Activated naive CD8-positive, alpha-beta T cell treated with anti-CD3 and anti-CD28 coated beads for 36 hours (primary cell): ENCODE results near the gene TPRX1. TPM values are rescaled to one million over a fixed set of nuclear protein-coding genes. Genes with fewer than 3 reads are reported as not detected.
A peak's percentile ranks its signal among the peaks of the same experiment; 100 is the strongest.
"Not testable (repeated sequence)": the region's sequence is repeated elsewhere in the genome, so short reads cannot be mapped to it uniquely, and the experiment has no call there.

Experiments used
- DNase-seq: peaks from one replicate; pipeline ENCODE4 v3.0.0; 2021
- H3K27ac Mint-ChIP-seq: one replicate; pipeline ENCODE4 v1.8.0; 2022; ENCODE audit warnings: mild to moderate bottlenecking, moderate library complexity, mixed read lengths
- H3K27me3 Mint-ChIP-seq: one replicate; pipeline ENCODE4 v1.8.0; 2022; ENCODE audit warnings: mild to moderate bottlenecking, mixed read lengths
- H3K36me3 Mint-ChIP-seq: one replicate; pipeline ENCODE4 v1.8.0; 2021; ENCODE audit warnings: mild to moderate bottlenecking, mixed read lengths
- H3K4me1 Mint-ChIP-seq: one replicate; pipeline ENCODE4 v1.8.0; 2021; ENCODE audit warnings: mixed read lengths
- H3K4me3 Mint-ChIP-seq: one replicate; pipeline ENCODE4 v1.8.0; 2022; ENCODE audit warnings: mild to moderate bottlenecking, moderate library complexity, mixed read lengths
- H3K9me3 Mint-ChIP-seq: one replicate; pipeline ENCODE4 v1.8.0; 2022; ENCODE audit warnings: mixed read lengths
- total RNA-seq, 2 experiments: library from RNA; stranded (reverse); gene quantifications; one replicate each; pipeline ENCODE4 v1.2.3, GENCODE V29; 2021

TPRX1 gene
- total RNA-seq, 2 experiments from 2014 or later: not detected

- H3K27ac Mint-ChIP-seq: no peak overlapping the region
- no peaks in the 10 kb centered on the region for H3K4me1 Mint-ChIP-seq
- no peak overlapping the region for H3K4me3 Mint-ChIP-seq
- H3K36me3 Mint-ChIP-seq: no peaks in the 10 kb centered on the region
- peak; percentile 38 for DNase-seq
- no peaks in the 10 kb centered on the region for H3K27me3 Mint-ChIP-seq
- no peaks in the 10 kb centered on the region for H3K9me3 Mint-ChIP-seq
Observed at GRCh38 chr19:47765523-47766358, 38.6 kb downstream of the TPRX1 start.

- H3K4me1 Mint-ChIP-seq, H3K27me3 Mint-ChIP-seq: not testable (repeated sequence)
Observed at GRCh38 chr19:47764705-47765104, 39.6 kb downstream of the TPRX1 start.

GRCh38 chr19:47762615-47763308, 41.6 kb downstream of the TPRX1 start:
- H3K9me3 Mint-ChIP-seq: no peaks in the 10 kb centered on the region
- no peak for DNase-seq
- no peak overlapping the region for H3K27ac Mint-ChIP-seq
- H3K27me3 Mint-ChIP-seq: no peaks in the 10 kb centered on the region
- no peaks in the 10 kb centered on the region for H3K4me1 Mint-ChIP-seq
- peaks cover 12% of the 10 kb centered on the region for H3K36me3 Mint-ChIP-seq
- H3K4me3 Mint-ChIP-seq: no peak overlapping the region

More at GRCh38 chr19:47764705-47765104, 39.6 kb downstream of the TPRX1 start:
- not testable (repeated sequence) for DNase-seq, H3K27ac Mint-ChIP-seq, H3K9me3 Mint-ChIP-seq, H3K36me3 Mint-ChIP-seq, H3K4me3 Mint-ChIP-seq

- Mint-ChIP-seq H3K4me1 (no peaks in the 10 kb centered on the region), H3K36me3 (peaks cover 16% of the 10 kb centered on the region), H3K9me3 (no peaks in the 10 kb centered on the region), H3K27ac (no peak overlapping the region), H3K27me3 (no peaks in the 10 kb centered on the region), H3K4me3 (no peak overlapping the region)
- no peak for DNase-seq
Observed at GRCh38 chr19:47762151-47762550, 42.2 kb downstream of the TPRX1 start.

- no peaks in the 10 kb centered on the region for H3K4me1 Mint-ChIP-seq
- H3K9me3 Mint-ChIP-seq: no peaks in the 10 kb centered on the region
- DNase-seq: no peak
- H3K36me3 Mint-ChIP-seq: peaks cover 19% of the 10 kb centered on the region
- no peaks in the 10 kb centered on the region for H3K27me3 Mint-ChIP-seq
- H3K4me3 Mint-ChIP-seq: no peak overlapping the region
- no peak overlapping the region for H3K27ac Mint-ChIP-seq
Observed at GRCh38 chr19:47761566-47761965, 42.8 kb downstream of the TPRX1 start.

GRCh38 chr19:47760632-47760999, 43.7 kb downstream of the TPRX1 start:
- H3K9me3 Mint-ChIP-seq: no peaks in the 10 kb centered on the region
- no peak for DNase-seq
- H3K36me3 Mint-ChIP-seq: peaks cover 19% of the 10 kb centered on the region
- H3K4me1 Mint-ChIP-seq: no peaks in the 10 kb centered on the region
- H3K27ac Mint-ChIP-seq: no peak overlapping the region
- H3K27me3 Mint-ChIP-seq: no peaks in the 10 kb centered on the region
- H3K4me3 Mint-ChIP-seq: no peak overlapping the region

GRCh38 chr19:47758443-47758804, 45.9 kb downstream of the TPRX1 start:
- Mint-ChIP-seq H3K27ac (no peak overlapping the region), H3K27me3 (no peaks in the 10 kb centered on the region), H3K36me3 (peaks cover 27% of the 10 kb centered on the region), H3K4me1 (no peaks in the 10 kb centered on the region), H3K9me3 (no peaks in the 10 kb centered on the region), H3K4me3 (no peak overlapping the region)
- DNase-seq: no peak

- no peaks in the 10 kb centered on the region for H3K9me3 Mint-ChIP-seq
- H3K4me3 Mint-ChIP-seq: no peak overlapping the region
- peaks cover 33% of the 10 kb centered on the region for H3K36me3 Mint-ChIP-seq
- DNase-seq: no peak
- H3K4me1 Mint-ChIP-seq: peaks cover 1% of the 10 kb centered on the region
- no peak overlapping the region for H3K27ac Mint-ChIP-seq
- no peaks in the 10 kb centered on the region for H3K27me3 Mint-ChIP-seq
Observed at GRCh38 chr19:47757617-47758442, 46.5 kb downstream of the TPRX1 start.

- no peaks in the 10 kb centered on the region for H3K9me3 Mint-ChIP-seq
- no peaks in the 10 kb centered on the region for H3K27me3 Mint-ChIP-seq
- H3K4me1 Mint-ChIP-seq: peaks cover 5% of the 10 kb centered on the region
- no peak overlapping the region for H3K4me3 Mint-ChIP-seq
- H3K36me3 Mint-ChIP-seq: peaks cover 34% of the 10 kb centered on the region
- no peak for DNase-seq
- no peak overlapping the region for H3K27ac Mint-ChIP-seq
Observed at GRCh38 chr19:47756953-47757608, 47.3 kb downstream of the TPRX1 start.

- DNase-seq: no peak
- peaks cover 5% of the 10 kb centered on the region for H3K4me1 Mint-ChIP-seq
- H3K27me3 Mint-ChIP-seq: no peaks in the 10 kb centered on the region
- no peak overlapping the region for H3K27ac Mint-ChIP-seq
- no peaks in the 10 kb centered on the region for H3K9me3 Mint-ChIP-seq
- peaks cover 34% of the 10 kb centered on the region for H3K36me3 Mint-ChIP-seq
- no peak overlapping the region for H3K4me3 Mint-ChIP-seq
Observed at GRCh38 chr19:47756627-47756929, 47.8 kb downstream of the TPRX1 start.

- no peak overlapping the region for H3K4me3 Mint-ChIP-seq
- DNase-seq: no peak
- H3K27me3 Mint-ChIP-seq: no peaks in the 10 kb centered on the region
- H3K9me3 Mint-ChIP-seq: no peaks in the 10 kb centered on the region
- peaks cover 34% of the 10 kb centered on the region for H3K36me3 Mint-ChIP-seq
- H3K4me1 Mint-ChIP-seq: peaks cover 5% of the 10 kb centered on the region
- no peak overlapping the region for H3K27ac Mint-ChIP-seq
Observed at GRCh38 chr19:47755762-47756626, 48.4 kb downstream of the TPRX1 start.

GRCh38 chr19:47755065-47755761, 49.1 kb downstream of the TPRX1 start:
- no peaks in the 10 kb centered on the region for H3K27me3 Mint-ChIP-seq
- peaks cover 36% of the 10 kb centered on the region for H3K36me3 Mint-ChIP-seq
- no peak for DNase-seq
- peaks cover 9% of the 10 kb centered on the region for H3K4me1 Mint-ChIP-seq
- no peak overlapping the region for H3K4me3 Mint-ChIP-seq
- no peaks in the 10 kb centered on the region for H3K9me3 Mint-ChIP-seq
- no peak overlapping the region for H3K27ac Mint-ChIP-seq

GRCh38 chr19:47754206-47755064, 49.9 kb downstream of the TPRX1 start:
- Mint-ChIP-seq H3K27ac (peak overlapping the region; percentile 63), H3K27me3 (no peaks in the 10 kb centered on the region), H3K9me3 (no peaks in the 10 kb centered on the region), H3K4me1 (peaks cover 12% of the 10 kb centered on the region), H3K36me3 (peaks cover 35% of the 10 kb centered on the region), H3K4me3 (no peak overlapping the region)
- DNase-seq: no peak
